Hepatic stellate cell (primary cell): ENCODE measurements around the gene CREBBP.
A peak's percentile ranks its signal among the peaks of the same experiment; 100 is the strongest.

Source experiments
- DNase-seq: peaks from one replicate; pipeline ENCODE4 v3.0.0; 2011; ENCODE audit warnings: low spot score

The CREBBP gene

DNA sequence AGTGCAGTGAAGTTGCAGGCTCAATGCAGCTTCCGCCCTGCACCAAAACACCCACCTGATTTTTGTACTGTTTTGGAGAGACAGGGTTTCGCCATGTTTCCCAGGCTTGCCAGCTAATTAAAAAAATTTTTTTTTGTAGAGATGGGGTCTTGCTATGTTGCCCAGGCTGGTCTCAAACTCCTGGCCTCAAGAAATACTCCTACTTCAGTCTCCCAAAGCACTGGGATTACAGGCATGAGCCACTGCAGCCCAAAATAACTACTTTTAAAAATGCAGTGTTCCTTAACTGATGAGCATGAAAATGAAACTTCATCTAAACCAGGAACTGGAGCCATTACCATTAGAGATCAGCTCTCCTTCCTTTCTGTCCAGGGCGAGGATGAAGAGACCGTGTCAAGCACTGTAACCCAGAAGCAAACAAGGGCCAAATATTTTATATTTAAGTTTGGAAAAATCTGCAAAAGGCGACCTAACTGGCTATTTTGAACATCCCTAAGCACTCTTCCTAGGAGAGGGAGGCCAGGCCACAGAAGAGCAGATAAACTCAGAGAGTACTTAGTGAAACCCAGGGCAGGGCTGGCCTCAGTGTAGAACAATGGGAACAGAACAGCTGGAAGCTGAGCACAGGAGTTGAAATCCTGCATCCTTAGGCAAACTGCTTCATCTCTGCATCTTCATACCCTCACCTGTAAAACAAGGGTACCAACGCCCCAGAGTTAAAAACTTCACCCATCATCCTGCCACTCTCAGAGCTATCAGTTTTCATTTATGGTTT, 24.0 kb downstream of the CREBBP start:
- DNase-seq, result no peak

GRCh38 chr16:3854750-3855541, 25.6 kb downstream of the CREBBP start:
- no peak for DNase-seq

DNA sequence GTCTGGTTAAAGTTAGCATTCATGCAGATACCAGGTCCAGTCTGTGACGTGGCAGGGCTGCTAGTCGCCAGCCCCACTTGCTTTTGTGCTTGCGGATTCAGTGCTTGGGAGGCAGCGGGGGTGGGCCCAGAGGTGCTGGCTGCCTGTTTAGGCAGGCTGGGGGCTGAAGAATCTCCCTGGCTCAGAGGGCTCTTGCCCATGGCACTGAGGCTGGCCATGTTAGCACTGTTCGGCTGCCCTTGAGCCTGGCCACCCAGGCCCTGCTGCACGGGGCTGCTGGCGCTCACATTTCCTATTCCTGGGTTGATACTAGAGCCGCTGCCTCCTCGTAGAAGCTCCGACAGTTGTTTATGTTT, 30.0 kb downstream of the CREBBP start:
- DNase-seq, result no peak

- DNase-seq, result no peak
Measured at GRCh38 chr16:3849751-3850543, 30.6 kb downstream of the CREBBP start.

DNA sequence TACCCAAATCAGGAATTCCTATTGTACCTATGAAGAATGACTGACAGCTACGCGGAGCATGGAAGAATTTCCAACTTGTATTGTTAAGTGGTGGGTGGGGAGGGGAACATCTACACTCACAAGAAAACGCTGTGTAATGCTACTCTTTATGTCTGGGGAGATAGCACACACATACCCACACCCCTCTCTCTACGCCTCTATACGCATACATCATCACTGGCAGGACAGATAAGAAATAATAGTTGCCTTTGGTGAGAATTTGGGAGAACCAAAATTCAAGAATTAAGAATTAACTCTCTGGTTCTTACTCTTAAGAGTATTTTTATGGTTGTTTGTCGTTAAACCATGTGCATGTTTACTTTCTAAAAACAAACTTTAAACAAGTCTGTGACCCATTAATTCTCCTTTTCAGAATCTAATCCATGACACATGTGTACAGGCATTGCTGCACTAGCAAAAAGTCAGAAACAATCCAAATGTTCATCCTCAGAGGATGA, 33.9 kb downstream of the CREBBP start:
- no peak for DNase-seq

GRCh38 chr16:3846087-3846486, 34.4 kb downstream of the CREBBP start:
- no peak for DNase-seq

- DNase-seq, result no peak
Measured at GRCh38 chr16:3842994-3843393, 37.5 kb downstream of the CREBBP start.

DNA sequence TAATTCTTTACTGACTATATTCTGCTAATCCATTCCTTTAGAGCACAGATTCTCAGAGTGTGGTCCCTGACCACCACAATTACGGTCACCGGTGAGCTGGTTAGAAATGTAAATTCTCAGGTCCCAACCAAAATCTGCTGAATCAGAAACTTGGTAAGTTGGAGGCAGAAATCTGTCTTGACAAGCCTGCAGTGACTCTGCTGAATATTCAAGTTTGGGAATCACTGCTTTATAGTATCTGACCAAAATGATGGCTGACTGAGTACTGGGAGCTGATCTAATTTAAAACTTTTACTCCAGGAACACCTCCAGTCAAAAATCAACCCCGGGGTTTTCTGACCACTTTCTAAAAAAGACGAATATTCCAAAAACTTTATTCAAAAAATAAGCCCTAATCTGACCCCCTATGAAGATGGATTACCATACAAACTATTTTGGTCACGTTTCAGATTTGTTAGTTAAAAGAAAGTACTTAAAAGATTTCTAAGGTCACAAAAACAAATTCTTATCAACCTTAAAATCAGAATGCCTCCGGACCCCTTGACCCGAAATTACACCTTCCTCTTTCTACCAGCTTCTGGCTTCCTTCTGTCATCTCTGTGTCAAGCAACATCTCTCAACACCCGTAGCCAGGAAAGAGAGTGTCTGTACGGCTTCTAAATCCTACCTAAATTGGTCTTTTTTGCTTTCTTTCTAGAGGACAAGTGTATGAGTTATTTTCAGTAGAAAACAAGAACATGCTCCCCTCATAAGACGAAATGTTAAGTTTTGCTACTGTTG, 38.6 kb downstream of the CREBBP start:
- DNase-seq, result no peak

DNA sequence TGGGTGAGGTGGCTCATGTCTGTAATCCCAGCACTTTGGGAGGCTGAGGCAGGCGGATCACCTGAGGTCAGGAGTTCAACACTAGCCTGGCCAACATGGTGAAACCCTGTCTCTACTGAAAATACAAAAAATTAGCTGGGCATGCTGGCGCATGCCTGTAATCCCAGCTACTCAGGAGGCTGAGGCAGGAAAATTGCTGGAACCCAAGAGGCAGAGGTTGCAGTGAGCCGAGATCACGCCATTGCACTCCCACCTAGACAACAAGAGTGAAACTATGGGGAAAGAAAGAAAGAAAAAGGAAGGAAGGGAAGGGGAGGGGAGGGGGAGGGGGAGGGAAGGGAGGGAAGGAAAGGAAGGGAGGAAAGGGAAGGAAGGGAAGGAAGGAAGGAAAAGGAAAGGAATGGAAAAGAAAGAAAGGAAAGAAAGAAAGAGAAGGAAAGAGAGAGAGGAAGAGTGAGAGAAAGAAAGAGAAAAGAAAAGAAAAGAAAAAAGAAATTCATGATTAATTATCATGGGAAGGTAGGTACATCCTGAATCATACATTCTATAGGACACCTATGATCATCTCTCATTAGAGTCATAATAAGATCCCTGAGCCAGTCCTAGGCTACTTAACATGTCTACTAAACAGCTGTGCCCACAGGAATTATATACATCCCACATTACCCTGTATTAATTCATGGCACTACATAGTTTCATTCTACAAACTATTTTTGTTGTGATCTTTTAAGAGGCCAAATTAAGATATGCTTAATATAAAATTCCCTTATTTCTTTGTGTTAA, 40.9 kb downstream of the CREBBP start:
- no peak for DNase-seq

DNA sequence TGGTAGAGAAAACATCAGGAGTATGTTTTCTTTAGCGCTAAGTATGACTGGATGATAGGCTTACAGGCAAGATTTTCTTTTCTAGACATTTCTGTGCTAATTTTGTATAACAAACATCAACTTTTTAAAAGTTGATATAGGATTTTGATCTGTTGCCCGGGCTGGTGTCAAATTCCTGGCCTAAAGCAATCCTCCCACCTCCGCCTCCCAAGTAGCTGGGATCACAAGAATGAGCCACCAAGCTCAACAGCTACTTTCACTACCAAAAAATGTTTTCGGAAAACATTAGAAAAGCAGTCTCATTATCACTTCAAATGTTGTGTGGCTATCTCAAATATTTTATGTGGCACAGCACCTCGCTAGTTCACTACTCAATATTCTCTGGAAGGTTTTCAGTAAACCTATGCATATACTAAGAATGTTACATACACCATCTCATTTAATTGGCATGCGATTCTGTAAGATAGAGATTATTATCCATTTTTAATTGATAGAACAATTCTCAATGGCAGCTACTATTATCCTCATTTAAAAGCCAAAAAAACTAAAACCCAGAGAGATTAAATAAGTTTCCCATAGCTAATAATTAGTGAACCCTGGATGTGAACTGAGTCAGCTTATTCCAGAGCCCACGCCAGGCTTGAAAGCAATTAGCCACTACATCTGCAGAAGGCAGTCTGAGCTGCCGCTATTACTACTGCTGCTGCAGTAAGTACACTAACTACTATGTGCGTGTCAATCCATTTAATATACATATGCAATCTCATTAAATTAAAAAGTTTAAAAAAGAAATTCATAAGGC, 41.7 kb downstream of the CREBBP start:
- DNase-seq, result no peak

- DNase-seq, result no peak
Measured at GRCh38 chr16:3837851-3838586, 42.5 kb downstream of the CREBBP start.

GRCh38 chr16:3836641-3837040, 43.9 kb downstream of the CREBBP start:
- DNase-seq, result no peak

GRCh38 chr16:3835089-3835602, 45.4 kb downstream of the CREBBP start:
- no peak for DNase-seq

DNA sequence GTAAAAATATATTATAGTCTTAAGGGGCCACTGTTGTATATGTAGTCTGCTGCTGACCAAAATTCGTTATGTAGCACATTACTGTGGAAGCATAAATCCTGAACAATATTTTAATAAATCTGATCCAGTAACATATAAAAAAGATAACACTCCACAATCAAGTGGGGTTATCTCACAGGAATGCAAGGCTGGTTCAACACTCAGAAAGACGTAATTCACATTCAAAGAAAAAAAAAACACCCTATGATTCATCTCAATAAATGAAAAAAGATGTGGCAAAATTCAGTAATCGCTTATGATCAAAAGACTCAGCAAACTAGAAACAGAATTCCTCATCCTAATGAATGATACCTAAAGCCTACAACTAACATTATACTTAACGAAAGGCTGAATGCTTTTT, 47.8 kb downstream of the CREBBP start:
- no peak for DNase-seq

DNA sequence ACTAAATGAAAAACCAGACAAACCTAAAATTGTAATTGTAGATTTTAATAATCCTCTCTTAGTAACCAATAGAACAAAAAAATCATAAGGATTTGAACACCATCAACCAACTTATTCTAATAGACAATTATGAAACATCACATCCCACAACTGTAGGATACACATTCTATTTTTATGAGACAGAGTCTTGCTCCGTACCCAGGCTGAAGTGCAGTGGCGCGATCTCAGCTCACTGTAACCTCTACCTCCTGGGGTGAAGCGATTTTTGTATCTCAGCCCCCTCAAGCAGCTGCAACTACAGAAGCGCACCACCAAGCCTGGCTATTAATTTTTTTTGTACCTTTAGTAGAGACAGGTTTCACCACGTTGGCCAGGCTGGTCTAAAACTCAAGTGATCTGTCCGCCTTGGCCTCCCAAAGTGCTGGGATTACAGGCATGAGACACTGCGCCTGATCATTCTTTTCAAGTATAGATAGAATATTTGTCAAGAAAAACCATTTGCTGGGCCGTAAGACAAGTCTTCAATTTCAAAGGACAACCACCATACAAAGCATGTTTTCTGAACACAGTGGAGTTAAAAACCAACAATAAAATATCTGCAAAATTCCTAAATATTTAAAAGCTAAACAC, 49.8 kb downstream of the CREBBP start:
- DNase-seq, result no peak

DNA sequence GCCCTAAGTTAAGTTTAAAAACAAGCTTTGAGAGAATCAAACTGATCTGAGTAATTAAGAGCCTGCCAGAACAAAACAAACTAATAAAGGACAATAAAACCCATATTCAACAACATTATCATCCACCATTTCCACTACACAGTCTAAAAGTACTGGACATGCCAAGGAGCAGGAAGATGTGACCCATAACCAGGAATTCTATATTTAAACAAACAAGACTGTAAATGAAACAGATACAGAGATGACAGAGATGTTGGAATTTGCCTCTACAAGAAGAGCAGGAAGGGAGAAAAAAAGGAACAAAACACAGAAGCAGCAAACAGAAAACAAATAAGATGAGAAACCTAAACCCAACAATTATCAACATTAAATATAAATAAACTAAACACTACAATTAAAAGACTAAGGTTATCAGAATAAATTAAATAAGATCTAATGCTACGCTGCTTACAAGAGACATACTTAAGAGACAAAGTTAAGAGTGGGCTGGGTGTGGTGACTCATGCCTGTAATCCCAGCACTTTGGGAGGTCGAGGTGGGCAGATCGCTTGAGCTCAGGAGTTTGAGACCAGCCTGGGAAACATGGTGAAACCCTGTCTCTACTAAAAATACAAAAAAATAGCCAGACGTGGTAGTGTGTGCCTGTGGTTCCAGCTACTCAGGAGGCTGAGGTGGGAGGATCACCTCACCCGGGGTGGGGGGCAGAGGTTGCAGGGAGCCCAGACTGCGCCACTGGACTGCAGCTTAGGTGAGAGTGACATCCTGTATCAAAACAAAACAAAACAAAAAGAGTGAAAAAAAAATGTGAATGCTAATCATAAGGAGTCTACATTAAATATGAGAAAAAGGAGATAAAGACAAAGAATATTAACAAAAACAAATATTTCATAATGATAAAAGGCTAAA, 50.6 kb downstream of the CREBBP start:
- DNase-seq, result peak; percentile 37

- no peak for DNase-seq
Measured at GRCh38 chr16:3825940-3826339, 54.6 kb downstream of the CREBBP start.

DNA sequence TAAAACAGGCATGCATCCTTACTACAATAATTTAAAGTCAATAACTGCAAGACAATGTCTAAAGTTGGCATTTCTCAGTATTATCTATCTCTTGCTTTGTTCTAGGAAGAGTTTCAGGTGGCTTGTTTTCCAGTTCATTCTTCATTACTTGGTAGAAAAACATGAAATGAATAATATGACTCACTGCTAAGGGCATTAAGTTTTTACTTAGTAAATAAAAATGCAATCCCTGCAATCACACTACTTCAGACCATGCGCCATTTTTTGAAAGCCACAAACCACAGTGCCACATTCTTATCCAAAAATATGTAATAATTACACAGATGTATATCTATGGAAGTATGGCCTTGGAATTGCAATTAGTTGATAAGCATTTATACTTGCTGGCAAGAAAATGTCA, 55.4 kb downstream of the CREBBP start:
- DNase-seq, result no peak
